Measurements from ENCODE around the gene TMEM272.
A peak's percentile ranks its signal among the peaks of the same experiment; 100 is the strongest.

The TMEM272 gene

GRCh38 chr13:51783428-51784094 lies 61.4 kb downstream of the TMEM272 start:
- no peak for DNase-seq

GRCh38 chr13:51782026-51782710 lies 62.8 kb downstream of the TMEM272 start:
- DNase-seq = no peak

DNA sequence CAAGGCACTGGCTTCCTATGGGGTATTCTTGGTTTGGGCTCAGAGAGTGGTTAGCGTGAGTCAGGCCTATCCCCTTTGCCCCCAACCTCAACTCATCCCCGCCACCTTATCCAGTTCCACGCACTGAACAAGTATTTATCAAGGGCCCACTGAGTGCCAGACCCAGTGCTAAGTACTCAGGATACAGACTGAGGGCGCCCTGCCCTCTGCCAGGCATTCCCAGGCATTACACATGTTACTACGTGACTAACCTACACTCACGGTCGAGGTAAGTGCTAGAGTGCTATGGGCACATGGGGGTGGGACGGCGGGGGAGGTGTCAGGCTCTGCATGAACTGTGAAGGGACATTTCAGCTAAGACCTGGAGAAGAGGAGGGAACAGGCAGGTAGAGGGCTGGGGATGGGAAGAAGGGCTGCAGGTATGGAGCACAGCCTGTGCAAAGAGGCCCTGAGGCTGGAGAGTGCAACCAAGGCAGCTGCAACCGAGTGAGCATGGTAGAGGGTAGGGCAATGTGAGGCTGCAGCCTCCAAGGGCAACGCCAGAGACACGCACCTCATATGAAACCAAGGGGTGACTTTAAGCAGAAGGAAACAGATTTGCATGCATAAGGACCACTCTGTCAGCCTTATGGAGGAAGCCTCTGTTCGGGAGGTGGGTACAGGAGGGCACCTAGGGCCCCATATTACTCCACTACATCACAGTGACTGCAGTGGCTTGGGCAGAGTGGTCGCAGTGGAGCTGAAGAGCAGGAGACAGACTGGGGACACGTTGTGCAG lies 63.5 kb downstream of the TMEM272 start:
- DNase-seq = peak in 1 of 56 donors; percentile 22

DNA sequence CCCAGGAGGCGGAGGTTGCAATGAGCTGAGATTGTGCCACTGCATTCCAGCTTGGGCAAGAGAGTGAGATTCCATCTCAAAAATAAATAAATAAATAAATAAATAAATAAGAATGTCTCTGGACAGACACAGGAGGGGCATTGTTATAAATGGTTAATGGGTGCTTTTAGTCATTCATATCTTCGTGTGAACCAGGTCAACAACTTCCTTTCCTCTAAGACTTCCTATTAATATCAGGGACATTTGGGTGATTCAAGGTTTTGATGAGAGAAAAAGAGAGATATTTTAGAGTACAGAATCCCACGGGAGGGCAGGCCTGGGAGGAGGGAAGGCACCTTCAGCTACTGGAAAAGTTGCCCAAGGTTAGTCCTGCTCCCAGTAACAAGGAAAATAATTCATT lies 64.9 kb downstream of the TMEM272 start:
- no peak for DNase-seq

DNA sequence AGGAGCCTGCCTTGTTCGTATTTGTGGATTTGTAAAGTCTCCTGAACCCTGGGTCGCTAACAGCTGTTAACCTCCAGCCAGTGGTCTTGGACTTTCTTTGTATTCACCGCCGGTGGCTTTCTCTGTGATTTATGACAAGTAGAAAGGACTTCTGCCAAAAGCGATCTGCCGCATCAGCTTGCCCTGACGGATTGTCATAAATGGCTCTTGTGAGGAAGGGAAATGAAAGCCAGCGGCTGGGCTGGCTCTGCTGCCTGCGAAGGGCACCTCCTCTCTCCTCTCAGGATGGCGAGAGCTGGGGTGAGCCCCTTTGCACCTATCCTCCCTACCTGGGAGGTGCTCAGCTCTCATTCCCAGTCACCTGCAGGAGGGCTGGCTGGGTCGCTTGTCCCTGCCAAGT lies 66.6 kb downstream of the TMEM272 start:
- DNase-seq = peak in 2 of 56 donors; percentile 16 to 33

- DNase-seq = no peak
Measured at GRCh38 chr13:51777921-51778320, 67.1 kb downstream of the TMEM272 start.

- no peak for DNase-seq
Measured at GRCh38 chr13:51776179-51776578, 68.8 kb downstream of the TMEM272 start.

DNA sequence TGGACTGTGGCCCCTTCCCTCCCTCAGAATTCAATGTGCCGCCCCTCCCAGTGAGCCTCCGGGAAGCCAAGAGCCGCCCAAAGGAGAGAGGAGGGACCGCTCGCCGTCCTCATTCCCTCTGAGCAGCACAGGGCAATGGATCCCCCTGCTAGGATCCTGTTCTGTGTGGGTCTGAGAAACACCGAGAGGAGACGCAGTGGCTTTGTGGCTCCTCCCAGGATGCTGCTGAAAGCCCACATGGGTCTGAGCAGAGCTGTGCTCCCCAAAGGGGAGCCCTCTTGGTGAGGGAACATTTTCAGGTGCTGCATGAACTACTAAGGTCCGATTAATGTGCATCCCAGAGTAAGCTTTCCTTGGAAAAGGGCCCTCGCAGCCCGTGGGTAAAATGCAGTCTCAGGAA lies 71.5 kb downstream of the TMEM272 start:
- no peak for DNase-seq

GRCh38 chr13:51772781-51773180 lies 72.2 kb downstream of the TMEM272 start:
- DNase-seq = peak in 1 of 56 donors; percentile 9

DNA sequence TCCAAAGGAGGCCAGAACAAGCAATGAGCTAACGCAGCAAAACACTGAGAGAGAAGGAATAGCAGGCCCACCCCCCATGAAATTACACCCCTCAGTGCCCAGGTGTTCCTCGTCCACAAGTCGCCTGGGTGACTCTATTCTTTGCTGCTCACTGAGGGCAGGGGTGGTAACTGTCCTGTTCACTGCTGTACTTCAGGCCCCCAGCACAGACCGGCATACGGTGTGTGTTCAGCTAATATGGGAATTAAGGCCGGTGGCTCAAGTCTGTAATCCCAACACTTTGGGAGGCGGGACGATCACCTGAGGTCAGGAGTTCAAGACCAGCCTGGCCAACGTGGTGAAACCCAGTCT lies 72.9 kb downstream of the TMEM272 start:
- DNase-seq = no peak

DNA sequence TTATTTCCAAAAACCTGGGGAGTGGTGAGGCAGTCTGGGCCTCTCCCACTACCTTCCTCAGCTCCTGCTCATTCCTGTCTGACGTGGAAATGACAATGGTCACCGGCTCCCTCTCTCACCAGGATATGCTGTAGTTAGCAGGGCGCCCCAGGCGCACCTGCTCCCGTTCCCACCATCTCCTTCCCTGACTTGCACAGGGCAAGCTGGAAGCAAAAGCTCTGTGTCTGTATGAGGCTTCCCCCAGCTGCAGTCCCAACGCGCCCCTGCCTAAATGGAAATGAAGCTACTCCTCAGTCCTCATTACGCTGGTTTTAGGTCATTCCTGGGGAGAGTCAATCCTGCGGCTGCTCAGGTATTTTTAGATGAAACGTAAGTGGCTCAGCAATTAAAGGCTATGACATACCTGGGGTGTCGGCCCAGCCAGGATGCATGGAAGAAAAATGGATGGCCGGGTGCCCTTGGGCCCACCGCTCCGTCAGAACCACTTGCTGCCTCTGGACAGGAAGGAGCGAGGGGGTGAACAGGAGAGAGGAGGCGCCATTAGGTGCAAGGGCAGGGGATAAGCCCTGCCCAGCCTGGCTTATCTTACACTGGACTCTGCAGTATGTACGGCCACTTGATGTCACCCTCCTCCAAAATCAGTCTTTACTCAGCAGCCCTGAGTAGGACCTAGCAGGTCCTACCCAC lies 73.4 kb downstream of the TMEM272 start:
- no peak for DNase-seq

GRCh38 chr13:51770681-51771417 lies 74.1 kb downstream of the TMEM272 start:
- DNase-seq = no peak

GRCh38 chr13:51770160-51770559 lies 74.8 kb downstream of the TMEM272 start:
- DNase-seq = no peak

GRCh38 chr13:51769455-51770127 lies 75.4 kb downstream of the TMEM272 start:
- peak in 3 of 56 donors; percentile 13 to 30 (median 29) for DNase-seq

GRCh38 chr13:51768976-51769375 lies 76.0 kb downstream of the TMEM272 start:
- no peak for DNase-seq

GRCh38 chr13:51768378-51768921 lies 76.5 kb downstream of the TMEM272 start:
- DNase-seq = no peak

DNA sequence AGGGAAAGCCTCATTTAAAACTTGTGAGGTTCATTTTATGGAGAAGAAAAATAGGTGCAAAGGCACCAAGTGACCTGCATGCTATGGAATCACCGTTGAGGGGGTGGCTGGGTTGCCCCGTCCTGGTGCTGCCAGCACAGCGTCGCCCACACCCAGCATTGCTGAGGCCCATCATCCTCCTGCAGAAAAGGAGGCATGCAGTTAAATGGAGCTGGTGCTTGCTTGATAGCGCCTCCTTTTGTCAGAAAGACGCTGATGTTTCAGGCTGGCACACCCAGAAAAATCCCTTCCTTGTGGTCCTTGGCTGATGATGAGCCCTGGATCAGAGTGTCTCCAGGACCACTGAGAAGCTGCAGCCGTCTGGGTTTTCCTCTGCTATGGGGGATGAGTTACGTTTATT lies 77.9 kb downstream of the TMEM272 start:
- DNase-seq = no peak

DNA sequence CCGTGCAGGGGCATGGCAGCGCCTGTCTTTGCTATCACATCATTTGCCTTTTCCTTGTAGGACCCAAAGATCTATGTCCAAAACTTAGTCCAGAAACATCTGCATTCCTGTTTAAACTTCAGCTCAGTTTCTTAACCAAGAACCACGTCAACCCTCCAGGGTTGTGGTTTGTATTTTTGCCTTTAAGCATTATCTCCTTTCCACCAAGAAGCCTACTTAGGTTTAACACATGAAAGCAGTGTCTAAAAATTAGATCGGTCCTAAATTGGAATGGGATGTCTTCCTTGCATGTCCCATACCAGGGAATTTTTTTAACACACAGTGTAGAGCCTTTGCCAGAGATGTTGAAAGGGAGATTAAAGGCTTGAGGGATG lies 79.8 kb downstream of the TMEM272 start:
- DNase-seq = no peak

DNA sequence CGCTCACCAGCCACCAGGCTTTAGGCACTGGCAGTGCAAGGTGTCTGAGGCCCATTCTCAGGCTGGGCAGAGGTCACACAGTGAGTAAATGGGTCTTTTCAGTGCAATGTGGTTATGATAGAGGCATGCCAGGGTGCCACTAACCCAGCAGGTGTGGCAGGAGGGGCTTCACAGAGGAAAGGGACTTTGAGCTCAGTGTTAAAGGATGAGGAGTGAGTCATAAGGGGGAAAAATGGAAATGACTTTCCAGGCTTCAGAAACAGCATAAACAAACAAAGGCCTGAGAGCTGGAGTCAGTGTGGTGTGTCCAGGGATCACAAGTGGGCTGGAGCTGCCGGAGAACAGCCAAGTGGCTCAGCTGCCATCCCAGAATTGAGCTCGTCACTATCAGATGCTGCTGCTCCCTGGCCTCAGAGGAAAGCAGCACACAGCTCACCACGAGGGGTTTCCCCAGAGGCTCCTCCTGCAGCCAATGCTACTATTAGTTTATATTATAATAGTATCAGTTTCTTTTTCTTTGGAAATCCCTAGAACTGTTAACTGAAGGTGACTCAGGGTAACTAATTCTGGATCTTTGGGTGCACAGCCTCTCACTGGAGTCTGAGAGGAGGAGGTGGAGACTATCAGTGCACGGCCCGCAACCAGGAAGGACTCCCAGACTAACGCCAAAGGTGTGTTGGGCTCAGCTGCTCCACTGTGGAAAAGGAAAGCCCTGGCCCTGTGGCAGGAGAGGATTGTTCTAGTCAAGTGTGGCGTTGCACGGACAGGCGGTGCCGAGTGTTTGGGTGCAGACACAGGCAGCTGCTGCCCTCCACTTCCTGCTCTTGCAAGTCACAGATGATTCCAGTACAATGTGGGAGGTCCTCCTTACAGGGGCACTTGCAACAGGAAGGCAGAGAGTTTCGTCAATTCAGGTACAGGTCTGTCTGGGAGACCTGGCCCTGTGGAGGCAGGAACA lies 80.5 kb downstream of the TMEM272 start:
- peak in 44 of 56 donors; percentile 5 to 77 (median 49) for DNase-seq
